HepG2 (cell line): Measurements from ENCODE around the gene COG4. TPM values are rescaled to one million over a fixed set of nuclear protein-coding genes. Genes with fewer than 3 reads are reported as not detected.

Experiments used
- BCL6 ChIP-seq: IDR thresholded peaks from 2 replicates; pipeline ENCODE4 v1.6.1; 2016; ENCODE audit warnings: missing genetic modification reagents, missing compliant biosample characterization
- FOXM1 ChIP-seq: sonication (generic); formaldehyde crosslinking; IDR thresholded peaks from 2 replicates; pipeline ENCODE4 v1.5.0; 2020; ENCODE audit warnings: missing genetic modification reagents
- HNF4A ChIP-seq: sonication (generic); formaldehyde crosslinking; IDR thresholded peaks from 2 replicates; pipeline ENCODE4 v1.4.0; 2020; ENCODE audit warnings: missing genetic modification reagents
- NONO ChIP-seq, 2 experiments: fragments of 450-650 bp in 1 of 2; sonication (generic) in 1 of 2; formaldehyde crosslinking in 1 of 2; IDR thresholded peaks in 1 of 2; conservative IDR thresholded peaks in 1 of 2; 2 replicates each; pipeline versions ENCODE4 v1.6.1 to v1.8.0; 2017 to 2022; ENCODE audit warnings: mild to moderate bottlenecking in 1 of 2, missing genetic modification reagents in 1 of 2, moderate library complexity in 1 of 2
- PPARG ChIP-seq: conservative IDR thresholded peaks from 2 replicates; pipeline ENCODE4 v1.6.1; 2016; ENCODE audit warnings: missing biosample characterization, missing genetic modification reagents
- RBM39 ChIP-seq: fragments of 200-400 bp; formaldehyde crosslinking; IDR thresholded peaks from one replicate; pipeline ENCODE4 v1.6.1; 2018; ENCODE audit warnings: antibody characterized with exemption, mild to moderate bottlenecking, low read depth, low read length; ENCODE audit not compliant: poor library complexity, severe bottlenecking
- SNAI1 ChIP-seq: sonication (generic); formaldehyde crosslinking; IDR thresholded peaks from 2 replicates; pipeline ENCODE4 v1.5.0; 2020; ENCODE audit warnings: mild to moderate bottlenecking, missing genetic modification reagents, borderline replicate concordance
- TSC22D2 ChIP-seq: sonication (generic); formaldehyde crosslinking; IDR thresholded peaks from 2 replicates; pipeline ENCODE4 v1.5.1; 2020; ENCODE audit warnings: missing genetic modification reagents, mild to moderate bottlenecking, borderline replicate concordance
- ZFP82 ChIP-seq: sonication (generic); formaldehyde crosslinking; IDR thresholded peaks from 2 replicates; pipeline ENCODE4 v1.5.1; 2020; ENCODE audit warnings: mild to moderate bottlenecking, missing genetic modification reagents, borderline replicate concordance
- ZNF205 ChIP-seq: IDR thresholded peaks from 2 replicates; pipeline ENCODE4 v1.6.1; 2018; ENCODE audit warnings: missing biosample characterization, missing genetic modification reagents
- ZNF260 ChIP-seq: sonication (generic); formaldehyde crosslinking; IDR thresholded peaks from 2 replicates; pipeline ENCODE4 v1.4.0; 2020; ENCODE audit warnings: missing genetic modification reagents, low read depth, mild to moderate bottlenecking, borderline replicate concordance
- ZNF383 ChIP-seq: sonication (generic); formaldehyde crosslinking; IDR thresholded peaks from 2 replicates; pipeline ENCODE4 v1.4.0; 2020; ENCODE audit warnings: missing genetic modification reagents, mild to moderate bottlenecking, borderline replicate concordance
- ZNF607 ChIP-seq: sonication (generic); formaldehyde crosslinking; IDR thresholded peaks from 2 replicates; pipeline ENCODE4 v1.5.1; 2020; ENCODE audit warnings: missing genetic modification reagents, mild to moderate bottlenecking, borderline replicate concordance
- ZZZ3 ChIP-seq: sonication (generic); formaldehyde crosslinking; IDR thresholded peaks from 2 replicates; pipeline ENCODE4 v1.4.0; 2020; ENCODE audit warnings: missing genetic modification reagents, mild to moderate bottlenecking, borderline replicate concordance
- polyA plus RNA-seq, 8 experiments: library from polyadenylated mRNA; depleted of rRNA in 3 of 8; stranded (reverse) in 7 of 8; unstranded in 1 of 8; fragments of >200 nt; fragmentation: Illumina TruSeq in 4 of 8; extraction: Trizol in 4 of 8; gene quantifications; 2 replicates each; pipeline versions ENCODE4 v1.2.1 to v1.2.3, GENCODE V29; 2011 to 2016; ENCODE audit warnings: low read depth in 4 of 8, missing spikeins in 1 of 8, mixed read lengths in 1 of 8; ENCODE audit not compliant: insufficient read depth in 1 of 8
- total RNA-seq, 5 experiments: library from RNA; depleted of rRNA; stranded (reverse); fragments of >200 nt; fragmentation: Illumina TruSeq; extraction: Trizol; gene quantifications; 2 replicates each; pipeline ENCODE4 v1.2.3, GENCODE V29; 2016; ENCODE audit warnings: low read depth in 1 of 5
- TF ChIP-seq, protein P1 (sequence below): IDR thresholded peaks from 2 replicates; pipeline ENCODE4 v1.6.1; 2016; ENCODE audit warnings: missing compliant biosample characterization, missing genetic modification reagents, borderline replicate concordance
- TF ChIP-seq, protein P2 (sequence below): sonication (generic); formaldehyde crosslinking; conservative IDR thresholded peaks from 2 replicates; pipeline ENCODE4 v1.8.0; 2022; ENCODE audit warnings: mild to moderate bottlenecking, moderate library complexity, missing genetic modification reagents
- TF ChIP-seq, protein P3 (sequence below): IDR thresholded peaks from 2 replicates; pipeline ENCODE4 v1.6.1; 2018; ENCODE audit warnings: missing genetic modification reagents
- TF ChIP-seq, protein P4 (sequence below): sonication (generic); formaldehyde crosslinking; IDR thresholded peaks from 2 replicates; pipeline ENCODE4 v1.4.0; 2020; ENCODE audit warnings: low read depth, mild to moderate bottlenecking, missing genetic modification reagents
- TF ChIP-seq, protein P5 (sequence below): sonication (generic); formaldehyde crosslinking; IDR thresholded peaks from 2 replicates; pipeline ENCODE4 v1.5.1; 2020; ENCODE audit warnings: missing genetic modification reagents, mild to moderate bottlenecking, borderline replicate concordance

COG4 gene
- total and polyA plus RNA-seq, 2 of the 13 experiments (the other 11 are each of a cell fraction or from before 2014, with no cell fraction given): 51.1 to 73.8 TPM

DNA sequence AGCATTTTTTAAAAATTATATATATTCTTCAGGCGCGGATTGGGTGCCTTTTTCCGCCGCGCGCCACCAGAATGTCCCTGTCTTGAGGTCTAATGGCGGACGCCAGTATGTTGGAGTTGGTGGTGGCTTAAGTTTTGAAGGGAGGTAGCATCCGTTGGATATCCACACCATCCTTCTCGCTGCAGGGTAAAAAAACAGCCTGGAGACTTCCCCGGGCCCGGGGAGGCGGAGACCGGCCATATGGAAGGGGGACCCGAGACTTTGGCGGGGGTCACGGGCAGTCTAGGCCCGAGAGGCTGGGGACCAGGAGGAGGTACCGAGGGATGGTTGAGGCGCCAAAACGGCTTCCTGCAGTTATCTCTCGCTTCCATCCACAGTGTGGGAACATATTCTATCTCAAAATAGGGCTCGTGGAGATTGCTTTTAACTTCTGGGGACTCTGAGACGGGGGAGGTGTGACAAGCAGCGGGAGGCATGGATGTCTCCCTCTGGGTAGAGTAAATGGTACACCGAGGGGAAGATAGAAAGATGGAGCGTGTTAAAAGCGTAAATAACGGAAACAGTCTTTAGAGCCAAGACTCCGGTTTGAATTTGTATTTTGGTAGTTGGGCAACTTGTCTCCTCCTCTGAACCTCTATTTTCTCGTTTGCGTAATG is 517 bp upstream of the COG4 start, which contains the start of gene SF3B3 (continued):
- TF ChIP-seq, protein P1, sequence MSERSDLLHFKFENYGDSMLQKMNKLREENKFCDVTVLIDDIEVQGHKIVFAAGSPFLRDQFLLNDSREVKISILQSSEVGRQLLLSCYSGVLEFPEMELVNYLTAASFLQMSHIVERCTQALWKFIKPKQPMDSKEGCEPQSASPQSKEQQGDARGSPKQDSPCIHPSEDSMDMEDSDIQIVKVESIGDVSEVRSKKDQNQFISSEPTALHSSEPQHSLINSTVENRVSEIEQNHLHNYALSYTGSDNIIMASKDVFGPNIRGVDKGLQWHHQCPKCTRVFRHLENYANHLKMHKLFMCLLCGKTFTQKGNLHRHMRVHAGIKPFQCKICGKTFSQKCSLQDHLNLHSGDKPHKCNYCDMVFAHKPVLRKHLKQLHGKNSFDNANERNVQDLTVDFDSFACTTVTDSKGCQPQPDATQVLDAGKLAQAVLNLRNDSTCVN: peak; percentile 72
- TF ChIP-seq, protein P2, sequence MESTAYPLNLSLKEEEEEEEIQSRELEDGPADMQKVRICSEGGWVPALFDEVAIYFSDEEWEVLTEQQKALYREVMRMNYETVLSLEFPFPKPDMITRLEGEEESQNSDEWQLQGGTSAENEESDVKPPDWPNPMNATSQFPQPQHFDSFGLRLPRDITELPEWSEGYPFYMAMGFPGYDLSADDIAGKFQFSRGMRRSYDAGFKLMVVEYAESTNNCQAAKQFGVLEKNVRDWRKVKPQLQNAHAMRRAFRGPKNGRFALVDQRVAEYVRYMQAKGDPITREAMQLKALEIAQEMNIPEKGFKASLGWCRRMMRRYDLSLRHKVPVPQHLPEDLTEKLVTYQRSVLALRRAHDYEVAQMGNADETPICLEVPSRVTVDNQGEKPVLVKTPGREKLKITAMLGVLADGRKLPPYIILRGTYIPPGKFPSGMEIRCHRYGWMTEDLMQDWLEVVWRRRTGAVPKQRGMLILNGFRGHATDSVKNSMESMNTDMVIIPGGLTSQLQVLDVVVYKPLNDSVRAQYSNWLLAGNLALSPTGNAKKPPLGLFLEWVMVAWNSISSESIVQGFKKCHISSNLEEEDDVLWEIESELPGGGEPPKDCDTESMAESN (CRISPR knock-in tag): peak; percentile 62; the same call in 1 of the 2 replicates
- peak; percentile 69; the same call in 1 of the 2 replicates for TF ChIP-seq PPARG
- TF ChIP-seq, protein P3, sequence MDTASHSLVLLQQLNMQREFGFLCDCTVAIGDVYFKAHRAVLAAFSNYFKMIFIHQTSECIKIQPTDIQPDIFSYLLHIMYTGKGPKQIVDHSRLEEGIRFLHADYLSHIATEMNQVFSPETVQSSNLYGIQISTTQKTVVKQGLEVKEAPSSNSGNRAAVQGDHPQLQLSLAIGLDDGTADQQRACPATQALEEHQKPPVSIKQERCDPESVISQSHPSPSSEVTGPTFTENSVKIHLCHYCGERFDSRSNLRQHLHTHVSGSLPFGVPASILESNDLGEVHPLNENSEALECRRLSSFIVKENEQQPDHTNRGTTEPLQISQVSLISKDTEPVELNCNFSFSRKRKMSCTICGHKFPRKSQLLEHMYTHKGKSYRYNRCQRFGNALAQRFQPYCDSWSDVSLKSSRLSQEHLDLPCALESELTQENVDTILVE (CRISPR knock-in tag): peak; percentile 38; the same call in 1 of the 2 replicates
- TF ChIP-seq TSC22D2: no peak; the same call in 1 of the 2 replicates
- TF ChIP-seq ZNF383 (CRISPR knock-in tag): no peak
- TF ChIP-seq SNAI1 (CRISPR knock-in tag): peak; percentile 88
- TF ChIP-seq FOXM1 (CRISPR knock-in tag): no peak
- no peak; the same call in 1 of the 2 replicates for TF ChIP-seq BCL6 (CRISPR knock-in tag)
- TF ChIP-seq ZFP82 (CRISPR knock-in tag): peak; percentile 21; the same call in 1 of the 2 replicates
- TF ChIP-seq ZZZ3: peak; percentile 81; the same call in 1 of the 2 replicates
- TF ChIP-seq NONO (IDR thresholded peaks at IDR 0.05): no peak
- TF ChIP-seq NONO (CRISPR knock-in tag; conservative IDR thresholded peaks at IDR 0.05): peak; percentile 16
- TF ChIP-seq, protein P4, sequence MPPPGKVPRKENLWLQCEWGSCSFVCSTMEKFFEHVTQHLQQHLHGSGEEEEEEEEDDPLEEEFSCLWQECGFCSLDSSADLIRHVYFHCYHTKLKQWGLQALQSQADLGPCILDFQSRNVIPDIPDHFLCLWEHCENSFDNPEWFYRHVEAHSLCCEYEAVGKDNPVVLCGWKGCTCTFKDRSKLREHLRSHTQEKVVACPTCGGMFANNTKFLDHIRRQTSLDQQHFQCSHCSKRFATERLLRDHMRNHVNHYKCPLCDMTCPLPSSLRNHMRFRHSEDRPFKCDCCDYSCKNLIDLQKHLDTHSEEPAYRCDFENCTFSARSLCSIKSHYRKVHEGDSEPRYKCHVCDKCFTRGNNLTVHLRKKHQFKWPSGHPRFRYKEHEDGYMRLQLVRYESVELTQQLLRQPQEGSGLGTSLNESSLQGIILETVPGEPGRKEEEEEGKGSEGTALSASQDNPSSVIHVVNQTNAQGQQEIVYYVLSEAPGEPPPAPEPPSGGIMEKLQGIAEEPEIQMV (CRISPR knock-in tag): no peak
- peak; percentile 29 for TF ChIP-seq RBM39
- TF ChIP-seq, protein P5, sequence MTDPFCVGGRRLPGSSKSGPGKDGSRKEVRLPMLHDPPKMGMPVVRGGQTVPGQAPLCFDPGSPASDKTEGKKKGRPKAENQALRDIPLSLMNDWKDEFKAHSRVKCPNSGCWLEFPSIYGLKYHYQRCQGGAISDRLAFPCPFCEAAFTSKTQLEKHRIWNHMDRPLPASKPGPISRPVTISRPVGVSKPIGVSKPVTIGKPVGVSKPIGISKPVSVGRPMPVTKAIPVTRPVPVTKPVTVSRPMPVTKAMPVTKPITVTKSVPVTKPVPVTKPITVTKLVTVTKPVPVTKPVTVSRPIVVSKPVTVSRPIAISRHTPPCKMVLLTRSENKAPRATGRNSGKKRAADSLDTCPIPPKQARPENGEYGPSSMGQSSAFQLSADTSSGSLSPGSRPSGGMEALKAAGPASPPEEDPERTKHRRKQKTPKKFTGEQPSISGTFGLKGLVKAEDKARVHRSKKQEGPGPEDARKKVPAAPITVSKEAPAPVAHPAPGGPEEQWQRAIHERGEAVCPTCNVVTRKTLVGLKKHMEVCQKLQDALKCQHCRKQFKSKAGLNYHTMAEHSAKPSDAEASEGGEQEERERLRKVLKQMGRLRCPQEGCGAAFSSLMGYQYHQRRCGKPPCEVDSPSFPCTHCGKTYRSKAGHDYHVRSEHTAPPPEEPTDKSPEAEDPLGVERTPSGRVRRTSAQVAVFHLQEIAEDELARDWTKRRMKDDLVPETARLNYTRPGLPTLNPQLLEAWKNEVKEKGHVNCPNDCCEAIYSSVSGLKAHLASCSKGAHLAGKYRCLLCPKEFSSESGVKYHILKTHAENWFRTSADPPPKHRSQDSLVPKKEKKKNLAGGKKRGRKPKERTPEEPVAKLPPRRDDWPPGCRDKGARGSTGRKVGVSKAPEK (CRISPR knock-in tag): 0 out of 2 replicates have a peak, but pooled peaks have one; percentile 3
- TF ChIP-seq HNF4A: 0 out of 2 replicates have a peak, but pooled peaks have one; percentile 2
- TF ChIP-seq ZNF260 (CRISPR knock-in tag): no peak
- 0 out of 2 replicates have a peak, but pooled peaks have one; percentile 30 for TF ChIP-seq ZNF205 (CRISPR knock-in tag)
- TF ChIP-seq ZNF607 (CRISPR knock-in tag): peak; percentile 16; the same call in 1 of the 2 replicates
